Measurements from ENCODE around the gene APCDD1L.

- TF ChIP-seq CTCF (IDR thresholded peaks at IDR 0.05; ENCODE audit: insufficient read depth, low read length, poor library complexity, severe bottlenecking) (no peak), EZH2phosphoT487 (conservative IDR thresholded peaks at IDR 0.05; ENCODE audit: low read length) (no peak)
Measured at GRCh38 chr20:58466729-58467571, 48.2 kb downstream of the APCDD1L start.
